H7 (cell line): ENCODE results near the gene BRD3OS. TPM values are rescaled to one million over a fixed set of nuclear protein-coding genes. Genes with fewer than 3 reads are reported as not detected.

ENCODE experiments used
- DNase-seq: peaks from one replicate; pipeline ENCODE4 v3.0.0; 2012
- H3K27me3 ChIP-seq: 2 replicates; pipeline ENCODE4 v1.6.0; 2011; ENCODE audit warnings: mild to moderate bottlenecking, low read length; ENCODE audit not compliant: control insufficient read depth, insufficient read depth
- H3K36me3 ChIP-seq: replicated peaks from 2 replicates; pipeline ENCODE4 v1.5.1; 2011; ENCODE audit warnings: low read length; ENCODE audit not compliant: control insufficient read depth, insufficient read depth
- H3K4me3 ChIP-seq: 2 replicates; pipeline ENCODE4 v1.5.1; 2011; ENCODE audit warnings: low read depth, mild to moderate bottlenecking, control low read depth, low read length, moderate library complexity; ENCODE audit not compliant: insufficient read depth
- total RNA-seq: library from RNA; depleted of rRNA; stranded (reverse); fragments of >200 nt; shearing (Covaris generic); gene quantifications from 2 replicates; pipeline ENCODE4 v1.2.3, GENCODE V29; 2014

The BRD3OS gene
- total RNA-seq, 1 experiment from 2014 or later = 25.7 TPM

GRCh38 chr9:134045841-134046544 is 20.7 kb downstream of the BRD3OS start:
- Histone ChIP-seq H3K27me3 (no peaks in the 10 kb centered on the region), H3K36me3 (peaks cover 33% of the 10 kb centered on the region), H3K4me3 (no peak overlapping the region)
- DNase-seq = peak; percentile 58

GRCh38 chr9:134046894-134047681 is 21.8 kb downstream of the BRD3OS start:
- peak; percentile 52 for DNase-seq
- Histone ChIP-seq H3K36me3 (peaks cover 36% of the 10 kb centered on the region), H3K27me3 (no peaks in the 10 kb centered on the region), H3K4me3 (no peak overlapping the region)

GRCh38 chr9:134047868-134048581 is 22.7 kb downstream of the BRD3OS start:
- DNase-seq = no peak
- no peaks in the 10 kb centered on the region for H3K27me3 ChIP-seq
- peaks cover 40% of the 10 kb centered on the region for H3K36me3 ChIP-seq
- no peak overlapping the region for H3K4me3 ChIP-seq

- Histone ChIP-seq H3K27me3 (no peaks in the 10 kb centered on the region), H3K4me3 (no peak overlapping the region), H3K36me3 (peaks cover 42% of the 10 kb centered on the region)
- no peak for DNase-seq
These were observed 23.3 kb downstream of the BRD3OS start for GRCh38 chr9:134048582-134048968.

- H3K4me3 ChIP-seq = no peak overlapping the region
- H3K36me3 ChIP-seq = peaks cover 42% of the 10 kb centered on the region
- no peaks in the 10 kb centered on the region for H3K27me3 ChIP-seq
- DNase-seq = no peak
These were observed 24.0 kb downstream of the BRD3OS start for GRCh38 chr9:134049236-134049635.

- Histone ChIP-seq H3K4me3 (no peak overlapping the region), H3K36me3 (peaks cover 37% of the 10 kb centered on the region), H3K27me3 (no peaks in the 10 kb centered on the region)
- DNase-seq = no peak
These were observed 24.7 kb downstream of the BRD3OS start for GRCh38 chr9:134049772-134050588.

GRCh38 chr9:134050726-134051125 is 25.4 kb downstream of the BRD3OS start:
- Histone ChIP-seq H3K27me3 (no peaks in the 10 kb centered on the region), H3K36me3 (peaks cover 31% of the 10 kb centered on the region), H3K4me3 (no peak overlapping the region)
- DNase-seq = no peak

GRCh38 chr9:134051319-134051718 is 26.0 kb downstream of the BRD3OS start:
- H3K36me3 ChIP-seq = peaks cover 30% of the 10 kb centered on the region
- no peak overlapping the region for H3K4me3 ChIP-seq
- no peaks in the 10 kb centered on the region for H3K27me3 ChIP-seq
- no peak for DNase-seq

- DNase-seq = no peak
- no peaks in the 10 kb centered on the region for H3K27me3 ChIP-seq
- H3K4me3 ChIP-seq = no peak overlapping the region
- H3K36me3 ChIP-seq = peaks cover 25% of the 10 kb centered on the region
These were observed 27.2 kb downstream of the BRD3OS start for GRCh38 chr9:134052491-134052890.

- Histone ChIP-seq H3K4me3 (no peak overlapping the region), H3K36me3 (peaks cover 22% of the 10 kb centered on the region), H3K27me3 (no peaks in the 10 kb centered on the region)
- no peak for DNase-seq
These were observed 27.7 kb downstream of the BRD3OS start for GRCh38 chr9:134052941-134053340.

- Histone ChIP-seq H3K36me3 (peaks cover 20% of the 10 kb centered on the region), H3K27me3 (no peaks in the 10 kb centered on the region), H3K4me3 (no peak overlapping the region)
- DNase-seq = no peak
These were observed 28.2 kb downstream of the BRD3OS start for GRCh38 chr9:134053401-134053871.

- Histone ChIP-seq H3K4me3 (no peak overlapping the region), H3K27me3 (no peaks in the 10 kb centered on the region), H3K36me3 (peaks cover 20% of the 10 kb centered on the region)
- peak; percentile 71 for DNase-seq
These were observed 28.9 kb downstream of the BRD3OS start for GRCh38 chr9:134053941-134054761.
